ENCODE measurements around the gene CD300A.

Gene CD300A

DNA sequence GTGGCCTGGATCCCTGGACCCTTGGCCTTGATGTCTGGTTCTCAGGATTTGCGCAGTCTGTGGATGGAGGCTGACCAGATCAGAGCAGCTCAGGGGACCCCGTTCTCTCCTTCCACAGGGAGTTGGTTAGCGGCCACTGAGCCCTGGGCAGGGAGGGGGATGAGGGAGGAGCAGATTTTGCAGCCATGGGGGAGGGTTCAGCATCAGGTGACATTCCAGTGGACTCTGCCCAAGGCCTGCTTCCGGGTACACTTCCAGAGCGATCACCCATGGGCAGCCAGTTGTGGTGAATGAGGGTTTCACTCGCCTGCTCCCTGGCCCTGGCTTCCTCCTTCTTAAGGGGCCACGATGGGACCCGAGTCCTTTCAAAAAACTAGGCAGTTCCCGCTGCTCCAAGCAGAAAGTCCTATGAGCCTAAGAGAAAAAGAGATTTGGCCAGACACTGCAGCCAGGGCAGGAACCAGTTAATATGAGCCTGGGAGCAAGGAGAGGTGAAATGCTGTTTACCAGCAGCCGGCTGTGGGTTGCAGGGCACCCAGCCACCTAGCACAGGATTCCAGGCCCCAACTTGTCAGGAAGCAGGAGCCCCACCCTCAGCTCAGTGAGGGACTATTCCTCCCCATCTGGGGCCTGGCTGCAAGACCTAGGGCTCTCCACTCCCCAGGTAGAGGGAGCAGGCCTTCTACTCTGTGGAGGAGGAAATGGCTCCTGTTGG lies 39.2 kb upstream of the CD300A start:
- TF ChIP-seq, protein P1, sequence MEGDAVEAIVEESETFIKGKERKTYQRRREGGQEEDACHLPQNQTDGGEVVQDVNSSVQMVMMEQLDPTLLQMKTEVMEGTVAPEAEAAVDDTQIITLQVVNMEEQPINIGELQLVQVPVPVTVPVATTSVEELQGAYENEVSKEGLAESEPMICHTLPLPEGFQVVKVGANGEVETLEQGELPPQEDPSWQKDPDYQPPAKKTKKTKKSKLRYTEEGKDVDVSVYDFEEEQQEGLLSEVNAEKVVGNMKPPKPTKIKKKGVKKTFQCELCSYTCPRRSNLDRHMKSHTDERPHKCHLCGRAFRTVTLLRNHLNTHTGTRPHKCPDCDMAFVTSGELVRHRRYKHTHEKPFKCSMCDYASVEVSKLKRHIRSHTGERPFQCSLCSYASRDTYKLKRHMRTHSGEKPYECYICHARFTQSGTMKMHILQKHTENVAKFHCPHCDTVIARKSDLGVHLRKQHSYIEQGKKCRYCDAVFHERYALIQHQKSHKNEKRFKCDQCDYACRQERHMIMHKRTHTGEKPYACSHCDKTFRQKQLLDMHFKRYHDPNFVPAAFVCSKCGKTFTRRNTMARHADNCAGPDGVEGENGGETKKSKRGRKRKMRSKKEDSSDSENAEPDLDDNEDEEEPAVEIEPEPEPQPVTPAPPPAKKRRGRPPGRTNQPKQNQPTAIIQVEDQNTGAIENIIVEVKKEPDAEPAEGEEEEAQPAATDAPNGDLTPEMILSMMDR (IDR thresholded peaks at IDR 0.05; ENCODE audit: low read depth, low read length) = no peak
- no peak overlapping the region for H3K4me3 ChIP-seq (ENCODE audit: low read depth, low read length)

DNA sequence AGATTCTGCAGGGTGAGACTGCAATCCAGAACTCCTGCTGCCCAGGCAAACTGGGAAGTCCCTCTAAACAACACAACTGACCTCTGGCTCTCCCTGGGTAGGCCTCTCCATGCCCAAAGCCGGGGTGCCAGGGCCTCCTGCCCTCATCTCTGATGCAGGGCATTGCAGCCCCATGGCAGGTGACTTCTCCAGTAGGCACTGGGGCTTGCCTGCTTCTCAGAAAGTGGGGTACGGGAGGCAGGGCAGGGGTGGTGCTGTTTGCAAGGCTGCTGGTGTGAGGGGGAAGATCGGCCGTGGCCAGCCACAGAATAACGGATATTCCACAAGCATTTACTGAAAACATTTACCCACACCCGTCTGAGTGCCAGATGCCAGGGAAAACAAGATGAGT lies 38.7 kb upstream of the CD300A start:
- no peak overlapping the region for H3K4me3 ChIP-seq (ENCODE audit: low read depth, low read length)
- TF ChIP-seq, protein P1 (IDR thresholded peaks at IDR 0.05; ENCODE audit: low read depth, low read length) = no peak

DNA sequence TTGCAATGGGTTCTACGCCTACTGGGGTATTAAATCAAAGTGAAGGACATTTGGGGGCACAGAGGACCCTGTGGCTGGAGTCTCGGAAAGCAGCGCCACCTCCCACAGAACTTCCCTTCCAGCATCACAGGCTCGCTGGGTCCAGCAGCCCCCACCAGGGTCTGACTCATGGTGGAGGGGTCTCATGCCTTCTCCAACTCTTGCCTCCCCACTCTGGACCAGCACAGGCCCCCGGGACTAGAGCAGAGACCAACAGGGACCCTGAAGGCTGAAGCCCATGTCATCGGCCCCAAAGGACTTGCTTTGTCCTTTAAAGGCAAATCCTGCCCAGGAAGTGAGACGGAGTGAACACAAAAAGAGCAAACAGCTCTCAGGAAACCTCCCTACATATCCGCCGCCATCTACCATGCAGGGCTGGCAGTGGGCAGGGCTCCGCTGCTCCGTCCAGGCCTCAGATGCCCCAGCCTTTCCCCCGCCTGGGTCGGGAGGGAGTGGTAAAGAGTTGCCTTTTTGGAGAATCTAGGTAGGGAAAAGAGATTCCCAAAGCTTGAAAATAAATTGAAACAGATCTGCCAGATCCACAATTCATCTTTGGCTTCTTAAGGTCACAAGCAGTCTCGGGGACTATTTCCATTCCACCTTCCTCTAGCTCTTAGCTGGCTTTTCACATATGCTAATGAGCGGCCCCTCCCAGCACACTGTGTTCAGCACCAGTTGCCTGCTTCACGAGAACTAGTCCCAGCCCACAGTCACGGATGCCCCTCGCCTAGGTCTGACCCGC lies 36.6 kb upstream of the CD300A start:
- TF ChIP-seq, protein P1 (IDR thresholded peaks at IDR 0.05; ENCODE audit: low read depth, low read length) = no peak

DNA sequence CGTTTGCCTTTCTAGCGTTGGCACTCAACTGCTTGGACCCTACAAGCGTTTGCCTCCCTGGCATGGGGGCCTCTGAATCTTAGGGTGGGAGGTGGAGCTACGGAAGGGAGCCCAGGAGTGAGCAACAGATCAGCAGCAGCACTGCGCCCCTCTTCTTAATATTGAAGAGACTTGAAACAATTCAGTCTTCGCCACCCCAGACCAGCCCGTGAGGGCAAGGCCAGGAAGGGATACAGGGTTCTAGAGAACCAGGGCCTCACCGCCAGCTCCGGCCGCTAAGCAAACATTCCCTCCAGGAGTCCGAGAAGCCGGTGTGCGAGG lies 36.1 kb upstream of the CD300A start:
- H3K4me3 ChIP-seq (ENCODE audit: low read depth, low read length) = no peak overlapping the region
- TF ChIP-seq, protein P1 (IDR thresholded peaks at IDR 0.05; ENCODE audit: low read depth, low read length) = no peak

More for the DNA sequence above, 36.6 kb upstream of the CD300A start:
- no peak overlapping the region for H3K4me3 ChIP-seq (ENCODE audit: low read depth, low read length)

DNA sequence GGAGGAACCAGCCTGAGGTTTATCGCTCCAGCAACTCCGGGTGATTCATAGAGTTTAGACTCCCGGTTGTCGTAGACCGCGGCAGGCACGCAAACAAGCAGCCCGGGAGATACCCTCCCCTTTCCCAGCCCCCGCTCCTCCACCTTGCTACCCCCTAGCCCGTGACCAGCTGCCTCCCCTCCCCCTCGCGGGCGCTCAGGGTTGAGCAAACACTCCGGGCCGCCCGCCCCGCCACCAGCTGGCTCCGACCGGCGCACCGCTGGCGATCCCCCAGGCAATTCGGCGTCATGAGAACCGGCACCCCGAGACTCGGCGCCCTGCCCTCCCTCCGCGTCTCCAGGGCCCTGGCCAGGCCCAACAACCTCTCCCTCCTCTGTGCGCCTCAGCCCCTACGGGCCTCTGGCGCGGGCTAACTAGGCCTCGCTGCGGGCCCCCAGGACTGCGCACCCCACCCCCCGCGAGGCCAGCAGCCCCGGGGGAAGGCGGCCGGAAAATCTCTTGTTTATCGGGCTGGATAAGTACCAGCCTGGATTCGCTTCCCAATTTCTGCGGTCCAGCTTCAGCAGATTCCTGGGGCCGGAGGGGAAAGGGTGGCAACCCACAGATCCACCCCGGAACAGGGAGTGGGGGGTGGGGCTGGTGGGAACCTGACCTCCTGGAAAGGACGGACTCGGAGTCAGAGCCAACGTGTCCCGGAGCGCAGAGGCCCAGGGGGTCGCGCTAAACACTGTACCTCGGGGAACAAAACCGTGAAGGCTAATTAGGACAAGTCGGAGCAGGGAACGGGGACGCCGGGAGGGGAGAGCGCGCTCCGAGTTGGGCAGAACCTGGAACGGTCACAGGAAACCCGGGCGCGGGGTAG lies 35.5 kb upstream of the CD300A start:
- TF ChIP-seq, protein P1 (IDR thresholded peaks at IDR 0.05; ENCODE audit: low read depth, low read length) = no peak
- no peak overlapping the region for H3K4me3 ChIP-seq (ENCODE audit: low read depth, low read length)

DNA sequence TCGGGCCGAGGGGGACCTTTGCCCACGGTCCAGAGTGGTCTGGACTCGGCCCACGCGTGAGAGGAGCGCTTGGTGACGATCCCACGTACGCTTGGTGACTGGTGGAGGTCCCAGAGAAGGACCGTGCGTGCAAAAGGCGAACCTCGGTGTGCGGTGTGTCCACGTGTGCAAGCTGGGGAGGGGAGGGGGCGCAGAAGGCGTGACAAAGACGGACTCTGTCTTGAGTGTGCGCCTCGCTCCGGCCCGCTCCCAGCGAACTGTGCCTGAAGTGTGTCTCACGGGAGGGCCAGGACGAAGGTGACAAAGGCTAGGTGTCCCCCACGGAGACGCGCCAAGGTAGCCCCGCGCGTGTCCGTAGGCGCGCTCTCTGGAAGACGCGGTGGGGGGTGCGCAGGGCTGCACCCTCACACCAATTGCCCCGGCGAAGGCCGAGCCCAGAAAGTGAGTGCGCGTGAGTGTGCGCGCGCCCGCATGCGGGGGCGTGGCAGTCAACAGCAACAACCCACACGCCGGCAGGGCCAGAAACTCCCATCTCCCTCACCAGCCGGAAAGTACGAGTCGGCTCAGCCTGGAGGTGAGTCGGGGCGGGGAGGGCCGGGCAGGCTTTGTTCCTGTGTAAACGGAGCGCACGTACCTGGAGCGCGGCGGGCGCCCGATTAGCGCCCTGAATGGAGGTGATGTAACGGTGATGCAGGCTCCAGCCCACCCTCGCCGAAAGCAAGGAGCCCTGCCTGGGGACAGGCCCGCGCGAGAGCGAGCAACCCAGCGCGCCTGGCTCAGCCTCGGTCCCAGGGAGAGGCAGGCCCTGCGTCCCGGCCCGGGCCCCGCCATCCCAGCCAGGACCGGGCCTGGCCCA lies 34.6 kb upstream of the CD300A start, which contains the start of gene GPRC5C:
Gene GPRC5C (plus strand): TSS at position 521 of the 856 bp plus-strand sequence. CDS start 7,689 bp downstream, outside the sequence.
- no peak within 1 kb of the TSS for H3K4me3 ChIP-seq (ENCODE audit: low read depth, low read length)
- TF ChIP-seq, protein P1 (IDR thresholded peaks at IDR 0.05; ENCODE audit: low read depth, low read length) = no peak
